ENCODE results near the gene MYL12A.
"Not testable (repeated sequence)": the region's sequence is repeated elsewhere in the genome, so short reads cannot be mapped to it uniquely, and the experiment has no call there.

MYL12A gene

GRCh38 chr18:3247240-3248061 is at the start of gene MYL12A:
Gene MYL12A (plus strand): TSS chr18:3247801. CDS start chr18:3253248, 5,447 bp downstream.
- peak; percentile 99 for DNase-seq

GRCh38 chr18:3198260-3198860 is 49.2 kb upstream of the MYL12A start:
- not testable (repeated sequence) for DNase-seq

GRCh38 chr18:3199942-3200645 is 47.5 kb upstream of the MYL12A start:
- no peak for DNase-seq

DNA sequence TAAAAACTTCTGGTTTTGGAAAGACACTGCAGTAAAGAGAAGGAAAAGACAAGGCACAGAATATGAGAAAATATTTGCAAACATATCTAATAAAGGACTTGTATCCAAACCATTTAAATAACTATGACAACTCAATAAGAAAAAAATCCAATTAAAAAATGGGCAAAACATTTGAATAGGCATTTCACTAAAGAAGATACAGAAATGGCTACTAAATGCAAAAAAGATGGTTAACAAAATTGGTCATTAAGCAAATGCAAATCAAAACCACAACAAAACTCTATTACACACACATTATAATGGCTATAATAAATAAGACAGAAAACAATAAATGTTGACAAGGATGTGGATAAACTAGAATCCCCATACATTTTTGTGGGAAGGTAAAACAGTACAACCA is 42.4 kb upstream of the MYL12A start:
- DNase-seq, result no peak

- DNase-seq, result no peak
Measured at GRCh38 chr18:3207565-3207964, 40.0 kb upstream of the MYL12A start.

- no peak for DNase-seq
Measured at GRCh38 chr18:3209859-3210569, 37.6 kb upstream of the MYL12A start.

DNA sequence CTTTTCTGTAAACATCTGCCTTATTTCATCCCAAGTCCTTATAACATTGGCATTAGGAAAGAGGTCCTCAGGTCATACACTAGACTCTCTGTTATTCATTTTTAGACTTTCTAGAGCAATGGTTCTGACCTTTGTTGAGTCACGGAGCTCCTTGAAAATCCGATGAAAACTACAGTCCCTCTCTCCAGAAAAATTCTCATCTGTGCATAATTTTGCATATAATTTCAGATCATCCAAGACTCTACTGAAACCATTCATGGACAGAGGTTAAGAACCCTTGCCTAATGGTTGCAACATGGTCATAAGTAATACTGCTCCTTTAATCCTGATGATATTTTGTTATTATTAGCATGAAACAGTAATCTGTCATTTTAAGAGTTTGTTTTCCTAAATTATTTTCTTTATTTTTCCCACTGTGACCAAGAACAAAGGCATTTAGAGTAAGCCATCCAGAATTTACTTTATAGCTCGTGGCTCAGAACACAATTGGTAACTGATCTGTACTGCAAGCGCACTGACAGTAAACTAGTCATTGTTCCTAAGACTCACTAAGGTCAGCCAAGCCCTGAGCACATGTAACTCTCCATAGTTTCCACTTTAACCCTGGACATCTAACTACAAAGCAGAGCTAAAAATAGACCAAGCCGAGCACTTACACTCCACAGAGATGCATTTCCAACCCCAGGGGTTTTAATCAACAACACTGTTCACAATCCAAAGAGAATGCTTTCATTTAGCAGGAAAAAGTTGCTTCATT is 36.2 kb upstream of the MYL12A start:
- no peak for DNase-seq

GRCh38 chr18:3212657-3213056 is 34.9 kb upstream of the MYL12A start:
- no peak for DNase-seq

GRCh38 chr18:3213300-3214059 is 34.1 kb upstream of the MYL12A start:
- no peak for DNase-seq

- no peak for DNase-seq
Measured at GRCh38 chr18:3214855-3215637, 32.6 kb upstream of the MYL12A start.

- DNase-seq, result no peak
Measured at GRCh38 chr18:3216987-3217386, 30.6 kb upstream of the MYL12A start.

- no peak for DNase-seq
Measured at GRCh38 chr18:3217948-3218647, 29.5 kb upstream of the MYL12A start.

DNA sequence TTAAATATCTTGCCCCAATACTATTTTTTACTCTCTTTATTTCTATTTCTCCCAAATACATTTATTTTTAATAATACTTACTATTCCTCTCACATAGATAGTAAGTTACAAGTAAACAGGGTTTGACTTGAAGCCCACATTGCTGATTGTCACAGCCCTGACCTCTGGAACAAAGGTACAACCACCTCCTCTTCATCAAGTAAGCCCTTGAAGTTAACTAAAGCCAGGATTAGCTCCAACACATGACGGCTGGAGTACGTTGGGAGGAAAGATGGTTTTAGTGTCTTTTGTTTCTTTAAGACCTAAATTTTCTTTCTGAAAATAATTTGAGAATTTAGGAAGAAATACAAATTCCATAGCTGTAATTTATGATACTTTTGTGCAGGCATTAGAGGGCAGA is 28.8 kb upstream of the MYL12A start:
- DNase-seq, result no peak

DNA sequence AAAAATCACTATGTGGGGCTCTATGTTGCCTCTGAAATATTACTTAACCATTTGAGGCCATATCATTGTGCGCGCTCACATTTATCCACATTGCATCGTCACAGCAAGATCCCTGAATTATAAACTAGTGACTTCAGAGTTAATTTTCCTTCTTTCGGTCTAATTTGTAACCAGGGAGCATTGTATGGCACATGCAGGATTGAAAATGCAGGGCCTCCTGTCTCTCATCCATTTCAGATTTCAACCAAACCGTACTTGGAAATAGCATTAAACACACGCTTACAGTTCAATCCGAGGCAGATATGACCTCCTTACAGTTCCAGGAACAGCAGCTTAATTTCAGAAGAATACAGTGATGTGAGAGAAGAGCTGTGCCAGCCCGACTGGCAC is 28.4 kb upstream of the MYL12A start:
- DNase-seq, result no peak

GRCh38 chr18:3219631-3220335 is 27.8 kb upstream of the MYL12A start, which contains the start of gene MYOM1:
Gene MYOM1 (minus strand): TSS chr18:3219968. CDS start chr18:3215223, 4,745 bp downstream.
- no peak for DNase-seq

- not testable (repeated sequence) for DNase-seq
Measured at GRCh38 chr18:3220868-3221267, 26.7 kb upstream of the MYL12A start.

- DNase-seq, result no peak
Measured at GRCh38 chr18:3221496-3221895, 26.1 kb upstream of the MYL12A start.

GRCh38 chr18:3223356-3223755 is 24.2 kb upstream of the MYL12A start:
- DNase-seq, result no peak

- no peak for DNase-seq
Measured at GRCh38 chr18:3224223-3224622, 23.4 kb upstream of the MYL12A start.

Data from stimulated activated CD4-positive, alpha-beta T cell treated with anti-CD3 and anti-CD28 coated beads, Interleukin-15, amount 100 ng/mL, for 24 hours (primary cell).